ENCODE data around the gene KIF6. TPM values are rescaled to one million over a fixed set of nuclear protein-coding genes. Genes with fewer than 3 reads are reported as not detected.
"Not testable (repeated sequence)": the region's sequence is repeated elsewhere in the genome, so short reads cannot be mapped to it uniquely, and the experiment has no call there.

Gene KIF6
- total RNA-seq, 1 donor from 2014 or later, result 0.33 TPM

DNA sequence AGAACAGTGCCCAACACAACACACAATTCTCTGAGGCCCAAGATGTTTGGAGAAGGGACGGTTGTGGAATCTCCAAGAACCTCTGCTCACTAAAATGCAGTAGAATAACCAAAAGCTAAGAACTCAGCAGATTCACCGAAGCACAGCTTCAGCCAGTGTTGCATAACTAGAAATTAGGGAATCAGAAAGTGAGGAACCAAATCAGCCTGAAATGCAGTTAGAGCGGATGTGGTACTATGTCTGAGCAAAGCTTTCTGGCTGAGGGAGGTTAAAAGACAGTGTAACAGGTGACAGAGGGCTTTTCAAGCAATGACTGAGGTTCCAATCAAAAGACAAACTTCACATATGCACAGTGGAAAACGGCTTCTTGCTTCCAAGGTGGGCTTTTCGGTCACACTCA is 204.8 kb downstream of the KIF6 start:
- intact Hi-C loops (cut with micrococcal nuclease), result no loop called here
- no peak overlapping the region for H3K27ac Mint-ChIP-seq
- DNase-seq, result no peak
- no peaks in the 10 kb centered on the region for H3K9me3 Mint-ChIP-seq
- H3K4me1 Mint-ChIP-seq, result no peaks in the 10 kb centered on the region
- no peak overlapping the region for H3K4me3 Mint-ChIP-seq
- peaks cover 11% of the 10 kb centered on the region for H3K27me3 Mint-ChIP-seq
- H3K36me3 Mint-ChIP-seq (ENCODE audit: low read depth), result no peaks in the 10 kb centered on the region

DNA sequence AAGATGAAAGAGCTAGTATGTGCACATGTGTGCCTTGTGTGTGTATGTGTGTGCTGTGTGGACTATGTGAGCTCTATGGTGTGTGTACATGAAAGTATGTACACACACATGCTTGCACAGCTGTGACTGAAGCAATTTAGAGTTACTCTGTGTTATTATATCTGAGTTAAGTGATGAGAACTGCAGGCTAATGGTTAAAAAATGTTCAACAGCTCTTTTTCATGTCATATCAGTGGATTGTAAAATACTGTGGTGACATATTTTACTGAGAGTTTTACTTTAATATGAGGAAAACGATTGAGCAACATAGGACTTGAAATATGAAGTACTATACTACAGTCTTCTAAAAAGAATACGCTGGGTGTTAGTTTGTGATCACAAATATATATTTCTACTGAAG is 207.0 kb downstream of the KIF6 start:
- Mint-ChIP-seq H3K4me1 (no peaks in the 10 kb centered on the region), H3K9me3 (no peaks in the 10 kb centered on the region), H3K27ac (no peak overlapping the region), H3K27me3 (peaks cover 15% of the 10 kb centered on the region), H3K4me3 (no peak overlapping the region), H3K36me3 (ENCODE audit: low read depth) (no peaks in the 10 kb centered on the region)
- intact Hi-C loops (cut with micrococcal nuclease), result no loop called here
- DNase-seq, result no peak

DNA sequence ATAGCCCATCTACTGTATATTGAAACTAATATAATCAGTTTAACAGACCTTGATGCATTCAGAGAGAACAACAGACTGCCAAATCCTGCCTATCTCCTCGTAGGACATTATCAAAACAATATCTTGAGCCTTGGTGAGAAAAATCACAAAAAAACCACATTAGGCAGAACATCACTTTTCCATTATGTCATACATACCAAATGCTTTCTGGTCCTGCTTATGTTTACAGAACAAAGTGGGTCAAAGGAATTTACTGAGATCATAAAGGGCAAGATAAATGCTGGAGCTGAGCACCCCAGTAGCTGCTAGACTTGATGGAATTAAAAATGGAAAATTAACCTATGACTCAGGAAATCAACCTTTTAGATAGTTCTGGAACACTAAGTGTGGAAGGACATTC is 207.5 kb downstream of the KIF6 start:
- Mint-ChIP-seq H3K4me3 (no peak overlapping the region), H3K9me3 (no peaks in the 10 kb centered on the region), H3K4me1 (no peaks in the 10 kb centered on the region), H3K27me3 (peaks cover 15% of the 10 kb centered on the region), H3K27ac (no peak overlapping the region), H3K36me3 (ENCODE audit: low read depth) (no peaks in the 10 kb centered on the region)
- intact Hi-C loops (cut with micrococcal nuclease), result no loop called here
- DNase-seq, result no peak

DNA sequence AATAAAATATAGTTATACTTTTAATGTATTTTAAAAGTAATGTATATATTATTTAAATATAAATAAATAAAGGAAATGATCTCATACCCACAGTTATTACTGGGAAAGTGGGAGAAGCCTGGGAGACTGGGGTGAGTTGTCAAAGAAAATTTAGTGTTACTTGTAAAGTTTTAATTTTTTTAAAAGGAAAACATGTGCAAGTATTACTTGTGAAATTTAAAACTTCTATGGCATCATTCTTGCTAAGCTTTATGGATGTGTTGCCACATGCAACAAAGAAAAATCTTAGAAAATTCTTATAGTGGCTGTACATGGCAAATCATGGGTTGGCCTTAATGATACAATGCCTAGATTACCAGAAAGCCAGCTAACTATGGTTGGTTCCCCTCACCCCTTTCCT is 208.7 kb downstream of the KIF6 start:
- Mint-ChIP-seq H3K27me3 (peaks cover 15% of the 10 kb centered on the region), H3K36me3 (ENCODE audit: low read depth) (no peaks in the 10 kb centered on the region), H3K9me3 (no peaks in the 10 kb centered on the region), H3K4me3 (no peak overlapping the region), H3K4me1 (no peaks in the 10 kb centered on the region), H3K27ac (no peak overlapping the region)
- intact Hi-C loops (cut with micrococcal nuclease), result no loop called here
- no peak for DNase-seq

DNA sequence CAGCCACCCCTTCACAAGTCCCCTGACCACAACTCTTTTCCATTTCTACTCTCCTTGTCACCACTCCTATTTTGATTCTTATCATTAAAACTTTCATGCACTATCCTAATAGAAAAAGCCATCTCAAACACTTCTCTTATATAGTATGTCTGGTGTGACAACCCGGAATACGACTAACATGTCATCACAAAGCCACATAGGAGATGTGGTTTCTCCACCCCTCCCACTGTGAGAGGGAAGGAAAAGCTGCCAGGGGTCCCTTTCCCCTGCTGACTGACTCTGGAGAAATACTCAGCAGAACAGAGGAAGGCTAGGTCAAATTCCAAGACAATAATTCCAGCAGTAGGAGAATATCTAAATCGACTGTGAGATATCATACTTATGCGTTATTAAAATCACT is 209.7 kb downstream of the KIF6 start:
- Mint-ChIP-seq H3K27me3 (peaks cover 15% of the 10 kb centered on the region), H3K4me1 (no peaks in the 10 kb centered on the region), H3K36me3 (ENCODE audit: low read depth) (no peaks in the 10 kb centered on the region), H3K9me3 (no peaks in the 10 kb centered on the region), H3K4me3 (no peak overlapping the region), H3K27ac (no peak overlapping the region)
- intact Hi-C loops (cut with micrococcal nuclease), result no loop called here
- no peak for DNase-seq

DNA sequence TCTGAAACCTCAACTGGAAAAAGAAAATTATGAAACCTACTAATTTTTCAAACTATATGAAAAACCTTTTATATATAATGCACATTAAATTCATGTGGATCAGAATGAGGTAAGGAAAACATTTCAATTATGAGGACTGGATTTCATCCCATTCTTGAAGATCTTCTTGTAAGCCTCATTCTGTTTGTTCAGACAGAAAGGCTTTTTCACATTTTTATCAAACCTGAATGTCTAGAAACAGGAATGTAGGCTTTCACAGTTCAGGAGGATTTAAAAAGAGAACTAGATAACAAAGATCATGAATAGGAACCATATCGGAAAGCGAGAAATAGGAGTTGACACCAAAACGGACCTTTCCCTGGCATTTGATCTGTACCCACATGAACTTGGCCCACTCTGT is 210.2 kb downstream of the KIF6 start:
- no peak for DNase-seq
- H3K27me3 Mint-ChIP-seq, result peaks cover 15% of the 10 kb centered on the region
- no peaks in the 10 kb centered on the region for H3K9me3 Mint-ChIP-seq
- no peaks in the 10 kb centered on the region for H3K4me1 Mint-ChIP-seq
- H3K27ac Mint-ChIP-seq, result no peak overlapping the region
- no peak overlapping the region for H3K4me3 Mint-ChIP-seq
- no peaks in the 10 kb centered on the region for H3K36me3 Mint-ChIP-seq (ENCODE audit: low read depth)
- intact Hi-C loops (cut with micrococcal nuclease), result no loop called here

DNA sequence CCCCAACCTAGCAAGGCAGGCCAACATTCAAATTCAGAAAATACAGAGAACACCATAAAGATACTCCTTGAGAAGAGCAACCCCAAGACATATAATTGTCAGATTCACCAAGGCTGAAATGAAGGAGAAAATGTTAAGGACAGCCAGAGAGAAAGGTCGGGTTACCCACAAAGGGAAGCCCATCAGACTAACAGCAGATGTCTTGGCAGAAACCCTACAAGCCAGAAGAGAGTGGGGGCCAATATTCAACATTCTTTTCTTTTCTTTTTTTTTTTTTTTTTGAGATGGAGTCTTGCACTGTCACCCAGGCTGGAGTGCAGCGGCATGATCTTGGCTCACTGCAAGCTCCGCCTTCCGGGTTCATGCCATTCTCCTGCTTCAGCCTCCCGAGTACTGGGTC is 215.4 kb downstream of the KIF6 start:
- H3K9me3 Mint-ChIP-seq; H3K4me3 Mint-ChIP-seq; H3K27ac Mint-ChIP-seq; H3K36me3 Mint-ChIP-seq (ENCODE audit: low read depth); H3K27me3 Mint-ChIP-seq; intact Hi-C loops (cut with micrococcal nuclease); H3K4me1 Mint-ChIP-seq; DNase-seq: not testable (repeated sequence)

DNA sequence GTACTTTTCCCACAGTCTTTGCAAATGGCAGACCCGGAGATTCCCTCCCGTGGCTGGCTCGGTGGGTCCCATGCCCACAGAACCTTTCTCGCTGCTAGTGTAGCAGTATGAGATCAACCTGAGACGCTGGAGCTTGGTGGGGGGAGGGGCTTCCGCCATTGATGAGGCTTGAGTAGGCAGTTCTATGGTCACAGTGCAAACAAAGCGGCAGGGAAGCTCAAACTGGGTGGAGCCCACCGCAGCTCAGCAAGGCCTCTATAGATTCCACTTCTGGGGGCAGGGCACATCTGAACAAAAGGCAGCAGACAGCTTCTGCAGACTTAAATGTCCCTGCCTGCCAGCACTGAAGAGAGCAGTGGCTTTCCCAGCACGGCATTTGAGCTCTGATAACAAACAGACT is 216.7 kb downstream of the KIF6 start:
- Mint-ChIP-seq H3K36me3 (ENCODE audit: low read depth) (no peaks in the 10 kb centered on the region), H3K9me3 (peaks cover 4% of the 10 kb centered on the region), H3K27ac (no peak overlapping the region), H3K4me1 (no peaks in the 10 kb centered on the region), H3K27me3 (peaks cover 5% of the 10 kb centered on the region), H3K4me3 (no peak overlapping the region)
- intact Hi-C loops (cut with micrococcal nuclease), result no loop called here
- DNase-seq, result no peak

DNA sequence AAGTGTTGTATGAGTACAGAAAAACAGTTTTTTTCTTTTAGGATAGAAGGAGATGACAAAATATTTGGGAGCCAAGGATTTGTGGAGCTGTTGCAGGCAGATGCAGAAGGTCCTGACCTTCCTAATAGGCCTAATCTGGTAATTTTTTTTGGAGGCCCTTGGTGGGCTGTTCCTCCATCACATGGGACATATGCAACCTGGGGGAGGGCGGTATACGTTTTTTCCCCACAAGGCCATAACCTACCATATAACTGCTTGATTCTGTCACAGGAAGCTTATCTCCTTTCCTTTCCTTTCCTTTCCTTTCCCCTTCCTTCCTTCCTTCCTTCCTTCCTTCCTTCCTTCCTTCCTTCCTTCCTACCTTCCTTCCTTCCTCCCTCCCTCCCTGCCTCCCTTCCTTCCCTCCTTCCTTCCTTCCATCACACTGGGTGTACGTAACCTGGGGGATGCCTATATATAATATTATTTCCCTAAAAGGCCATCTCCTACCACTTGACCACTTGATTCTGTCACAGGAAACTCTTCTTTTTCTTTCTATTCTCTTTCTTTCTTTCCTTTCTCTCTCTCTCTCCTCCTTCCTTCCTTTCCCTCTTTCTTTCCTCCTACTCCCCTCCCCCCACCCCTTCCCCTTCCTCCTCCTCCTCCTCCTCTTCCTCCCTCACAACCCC is 217.7 kb downstream of the KIF6 start:
- peaks cover under 1% of the 10 kb centered on the region for H3K36me3 Mint-ChIP-seq (ENCODE audit: low read depth)
- H3K27ac Mint-ChIP-seq, result no peak overlapping the region
- peaks cover 8% of the 10 kb centered on the region for H3K27me3 Mint-ChIP-seq
- DNase-seq, result no peak
- peaks cover 11% of the 10 kb centered on the region for H3K9me3 Mint-ChIP-seq
- H3K4me1 Mint-ChIP-seq, result no peaks in the 10 kb centered on the region
- H3K4me3 Mint-ChIP-seq, result no peak overlapping the region
- intact Hi-C loops (cut with micrococcal nuclease), result no loop called here

DNA sequence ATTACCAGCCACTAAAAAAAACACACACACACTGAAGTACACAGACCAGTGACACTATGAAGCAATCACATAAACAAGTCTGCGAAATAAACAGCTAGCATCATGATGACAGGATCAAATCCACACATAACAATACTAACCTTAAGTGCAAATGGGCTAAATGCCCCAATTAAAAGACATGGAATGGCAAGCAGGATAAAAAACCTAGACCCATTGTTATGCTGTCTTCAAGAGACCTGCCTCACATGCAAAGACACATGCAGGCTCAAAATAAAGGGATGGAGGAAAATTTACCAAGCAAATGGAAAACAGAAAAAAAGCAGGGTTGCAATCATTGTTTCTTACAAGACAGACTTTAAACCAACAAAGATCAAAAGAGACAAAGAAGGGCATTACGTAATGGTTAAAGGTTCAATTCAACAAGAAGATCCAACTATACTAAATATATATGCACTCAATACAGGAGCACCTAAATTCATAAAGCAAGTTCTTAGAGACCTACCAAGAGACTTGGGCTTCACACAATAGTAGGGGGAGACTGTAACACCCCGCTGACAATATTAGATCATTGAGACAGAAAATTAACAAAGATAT is 222.7 kb downstream of the KIF6 start:
- H3K4me1 Mint-ChIP-seq; DNase-seq; H3K36me3 Mint-ChIP-seq (ENCODE audit: low read depth); intact Hi-C loops (cut with micrococcal nuclease); H3K4me3 Mint-ChIP-seq; H3K27ac Mint-ChIP-seq: not testable (repeated sequence)
- H3K9me3 Mint-ChIP-seq, result peaks cover 29% of the 10 kb centered on the region
- peaks cover 12% of the 10 kb centered on the region for H3K27me3 Mint-ChIP-seq

DNA sequence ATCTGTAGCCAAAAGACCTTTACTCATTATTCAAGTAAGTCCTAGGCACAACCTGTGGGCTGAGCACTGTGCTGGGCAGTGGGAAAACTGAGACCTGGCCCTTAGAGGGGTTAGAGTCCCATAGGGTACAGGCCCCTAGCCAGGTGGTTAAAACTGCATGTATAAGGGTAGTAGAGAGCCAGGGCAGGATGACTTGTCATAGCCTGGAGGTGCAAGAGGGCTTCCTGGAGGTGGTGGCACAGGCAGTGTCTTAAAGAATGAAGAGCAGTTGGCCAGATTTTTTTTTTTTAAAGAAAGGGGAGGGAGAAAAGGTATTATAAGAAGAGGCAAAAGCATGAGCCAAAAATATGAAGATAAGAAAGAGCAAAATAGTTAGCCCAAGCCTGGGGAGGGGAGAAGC is 226.2 kb downstream of the KIF6 start:
- Mint-ChIP-seq H3K9me3 (peaks cover 27% of the 10 kb centered on the region), H3K36me3 (ENCODE audit: low read depth) (peaks cover 1% of the 10 kb centered on the region), H3K4me3 (no peak overlapping the region), H3K27ac (no peak overlapping the region), H3K27me3 (peaks cover 12% of the 10 kb centered on the region), H3K4me1 (no peaks in the 10 kb centered on the region)
- DNase-seq, result no peak
- intact Hi-C loops (cut with micrococcal nuclease), result no loop called here

DNA sequence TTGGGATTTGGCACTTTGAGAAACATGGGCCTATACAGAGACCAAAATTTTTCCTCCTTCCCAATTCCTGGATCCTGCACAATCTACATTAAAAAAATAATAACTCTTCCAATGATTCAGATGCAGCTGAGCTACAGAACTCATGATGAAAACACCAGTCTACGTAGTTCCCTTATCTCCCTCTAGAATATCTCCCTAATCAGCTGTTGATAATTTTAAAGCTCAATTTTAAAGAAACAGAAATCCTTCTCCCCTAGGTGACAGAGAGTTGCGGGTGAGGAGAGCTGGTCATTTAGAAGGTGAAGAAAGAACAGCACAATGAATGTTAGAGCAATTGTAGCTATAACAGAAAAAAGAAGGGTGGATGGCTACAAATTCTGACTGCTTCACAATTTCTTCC is 227.1 kb downstream of the KIF6 start:
- no peaks in the 10 kb centered on the region for H3K4me1 Mint-ChIP-seq
- peaks cover 1% of the 10 kb centered on the region for H3K36me3 Mint-ChIP-seq (ENCODE audit: low read depth)
- intact Hi-C loops (cut with micrococcal nuclease), result no loop called here
- DNase-seq, result no peak
- no peak overlapping the region for H3K4me3 Mint-ChIP-seq
- peaks cover 5% of the 10 kb centered on the region for H3K27me3 Mint-ChIP-seq
- peaks cover 24% of the 10 kb centered on the region for H3K9me3 Mint-ChIP-seq
- no peak overlapping the region for H3K27ac Mint-ChIP-seq

DNA sequence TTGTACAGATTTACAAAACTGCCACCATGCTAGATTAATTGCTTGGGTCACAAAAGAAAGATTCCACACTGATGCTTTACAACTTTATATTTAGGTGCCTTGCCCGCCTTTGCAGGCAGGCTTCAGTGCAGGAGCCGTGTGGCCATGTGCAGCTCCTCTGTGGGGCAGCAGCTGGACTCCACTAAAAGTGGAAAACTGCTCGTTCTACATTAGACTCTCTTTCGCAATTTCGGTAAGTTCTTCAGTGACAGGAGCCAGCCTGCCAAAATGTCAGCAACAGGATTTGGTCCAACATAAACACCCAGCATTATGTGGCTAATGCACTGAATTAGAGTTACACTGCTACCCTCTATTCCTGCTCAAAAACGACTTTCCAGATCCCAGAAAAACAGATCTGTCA is 228.3 kb downstream of the KIF6 start:
- Mint-ChIP-seq H3K4me3 (no peak overlapping the region), H3K27me3 (peaks cover 2% of the 10 kb centered on the region), H3K36me3 (ENCODE audit: low read depth) (no peaks in the 10 kb centered on the region), H3K4me1 (no peaks in the 10 kb centered on the region), H3K27ac (no peak overlapping the region), H3K9me3 (peaks cover 15% of the 10 kb centered on the region)
- intact Hi-C loops (cut with micrococcal nuclease), result no loop called here
- DNase-seq, result no peak

DNA sequence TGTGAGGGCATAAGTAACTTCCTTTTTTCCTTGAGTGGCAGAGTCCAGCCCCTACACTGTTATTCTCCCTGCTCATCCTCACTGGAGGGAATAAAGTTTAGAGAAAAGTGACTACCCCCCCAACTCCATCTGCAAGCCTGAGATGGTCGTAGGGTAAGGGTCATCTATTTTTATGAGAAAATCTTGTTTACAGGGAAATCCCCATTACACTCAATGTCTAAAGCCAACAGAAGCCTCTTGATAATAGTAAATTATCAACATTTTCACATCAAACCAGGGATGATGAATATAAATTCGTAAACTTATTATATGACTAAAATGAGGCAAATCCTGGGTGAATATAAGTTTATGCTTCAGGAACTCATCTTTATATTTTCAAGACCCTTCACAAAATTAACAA is 228.8 kb downstream of the KIF6 start:
- H3K27me3 Mint-ChIP-seq, result peaks cover 2% of the 10 kb centered on the region
- H3K4me3 Mint-ChIP-seq, result no peak overlapping the region
- H3K27ac Mint-ChIP-seq, result no peak overlapping the region
- H3K36me3 Mint-ChIP-seq (ENCODE audit: low read depth), result no peaks in the 10 kb centered on the region
- peaks cover 10% of the 10 kb centered on the region for H3K9me3 Mint-ChIP-seq
- no peak for DNase-seq
- intact Hi-C loops (cut with micrococcal nuclease), result no loop called here
- no peaks in the 10 kb centered on the region for H3K4me1 Mint-ChIP-seq

DNA sequence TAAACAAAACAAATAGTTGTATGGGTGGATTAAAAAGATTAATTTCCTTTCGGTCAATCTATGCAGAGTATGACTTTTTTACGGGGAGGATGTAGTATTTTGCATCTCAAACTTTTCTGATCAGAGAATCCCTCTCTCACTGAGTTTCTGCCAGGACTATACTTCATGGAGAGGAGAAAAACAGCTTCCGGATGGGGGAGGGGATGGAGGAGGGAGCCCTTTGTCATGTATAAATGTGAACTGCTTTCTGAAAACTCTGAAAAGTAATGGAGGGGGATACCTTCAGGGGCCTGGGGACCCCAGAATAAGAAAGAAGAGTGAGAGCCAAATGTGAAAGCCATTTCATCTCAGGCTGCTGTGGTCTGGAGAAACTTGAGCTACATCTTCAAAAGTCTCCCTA is 229.6 kb downstream of the KIF6 start:
- intact Hi-C loops (cut with micrococcal nuclease), result no loop called here
- H3K27me3 Mint-ChIP-seq, result no peaks in the 10 kb centered on the region

More for the DNA sequence above, 229.6 kb downstream of the KIF6 start:
- Mint-ChIP-seq H3K36me3 (ENCODE audit: low read depth) (no peaks in the 10 kb centered on the region), H3K27ac (no peak overlapping the region), H3K4me1 (no peaks in the 10 kb centered on the region), H3K9me3 (peaks cover 2% of the 10 kb centered on the region), H3K4me3 (no peak overlapping the region)
- DNase-seq, result no peak
